ENCODE measurements around the gene ATP6V1B1.
A peak's percentile ranks its signal among the peaks of the same experiment; 100 is the strongest.

ATP6V1B1 gene

GRCh38 chr2:70901227-70902066 is 34.3 kb upstream of the ATP6V1B1 start:
- no peak for DNase-seq (ENCODE audit: low spot score)

- DNase-seq (ENCODE audit: low spot score) = no peak
Observed at GRCh38 chr2:70902067-70902442, 33.6 kb upstream of the ATP6V1B1 start.

GRCh38 chr2:70902579-70902978 is 33.1 kb upstream of the ATP6V1B1 start:
- no peak for DNase-seq (ENCODE audit: low spot score)

- no peak for DNase-seq (ENCODE audit: low spot score)
Observed at GRCh38 chr2:70903171-70903570, 32.5 kb upstream of the ATP6V1B1 start.

- DNase-seq (ENCODE audit: low spot score) = no peak
Observed at GRCh38 chr2:70903641-70904340, 31.9 kb upstream of the ATP6V1B1 start.

- DNase-seq (ENCODE audit: low spot score) = no peak
Observed at GRCh38 chr2:70904371-70905216, 31.1 kb upstream of the ATP6V1B1 start.

- no peak for DNase-seq (ENCODE audit: low spot score)
Observed at GRCh38 chr2:70905443-70906421, 30.0 kb upstream of the ATP6V1B1 start.

GRCh38 chr2:70906439-70907005 is 29.2 kb upstream of the ATP6V1B1 start:
- DNase-seq (ENCODE audit: low spot score) = no peak

GRCh38 chr2:70907130-70908057 is 28.3 kb upstream of the ATP6V1B1 start:
- DNase-seq (ENCODE audit: low spot score) = no peak

GRCh38 chr2:70916291-70916690 is 19.4 kb upstream of the ATP6V1B1 start:
- DNase-seq (ENCODE audit: low spot score) = no peak

GRCh38 chr2:70918016-70918415 is 17.7 kb upstream of the ATP6V1B1 start:
- no peak for DNase-seq (ENCODE audit: low spot score)

GRCh38 chr2:70919672-70920366 is 15.9 kb upstream of the ATP6V1B1 start:
- peak; percentile 88 for DNase-seq (ENCODE audit: low spot score)

GRCh38 chr2:70920367-70920715 is 15.4 kb upstream of the ATP6V1B1 start:
- no peak for DNase-seq (ENCODE audit: low spot score)

GRCh38 chr2:70921031-70921430 is 14.7 kb upstream of the ATP6V1B1 start:
- no peak for DNase-seq (ENCODE audit: low spot score)

- DNase-seq (ENCODE audit: low spot score) = peak; percentile 59
Observed at GRCh38 chr2:70921839-70922234, 13.9 kb upstream of the ATP6V1B1 start.

- no peak for DNase-seq (ENCODE audit: low spot score)
Observed at GRCh38 chr2:70922235-70923234, 13.2 kb upstream of the ATP6V1B1 start.

- no peak for DNase-seq (ENCODE audit: low spot score)
Observed at GRCh38 chr2:70923378-70924015, 12.2 kb upstream of the ATP6V1B1 start.

GRCh38 chr2:70926042-70926441 is 9.7 kb upstream of the ATP6V1B1 start:
- no peak for DNase-seq (ENCODE audit: low spot score)

All from COLO829 (cell line).